ENCODE data around the gene CNTLN.

Gene CNTLN

DNA sequence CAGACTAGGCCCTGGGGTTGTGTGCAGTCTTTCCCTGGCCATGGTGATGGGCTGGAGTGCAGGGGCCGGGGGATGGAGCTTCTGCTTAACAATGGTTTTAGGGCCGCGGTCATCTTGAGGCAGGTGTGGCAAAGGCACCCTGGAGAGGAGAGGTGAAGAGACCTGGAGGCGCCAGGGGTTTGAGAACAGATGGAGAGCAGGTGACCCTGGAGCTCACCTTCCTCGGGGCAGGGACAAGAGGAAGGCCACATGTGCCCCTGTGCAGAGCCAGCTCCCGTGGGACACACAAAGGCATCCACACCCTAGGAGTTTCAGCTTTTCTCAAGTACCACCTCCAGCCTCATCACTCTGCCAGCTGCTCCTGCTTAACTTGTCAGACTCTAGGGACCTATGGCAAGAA lies 397.6 kb downstream of the CNTLN start:
- Histone ChIP-seq H3K4me3 (no peak overlapping the region), H3K9me3 (no peaks in the 10 kb centered on the region), H3K36me3 (replicated peaks) (no peaks in the 10 kb centered on the region), H3K27me3 (ENCODE audit: low read depth) (peaks cover 4% of the 10 kb centered on the region), H3K4me1 (peaks cover 6% of the 10 kb centered on the region; the same call in 1 of the 2 replicates)
- no peak for DNase-seq (ENCODE audit: low spot score in 2 of 2)
- in situ Hi-C loops (cut with MboI; ENCODE audit: low sequenced_read_pairs) = loop anchor here (10.0 to 25.0 kb wide), 2 partner anchors 672 to 1505 kb away; partner anchors contain the start of genes RRAGA and SAXO1

DNA sequence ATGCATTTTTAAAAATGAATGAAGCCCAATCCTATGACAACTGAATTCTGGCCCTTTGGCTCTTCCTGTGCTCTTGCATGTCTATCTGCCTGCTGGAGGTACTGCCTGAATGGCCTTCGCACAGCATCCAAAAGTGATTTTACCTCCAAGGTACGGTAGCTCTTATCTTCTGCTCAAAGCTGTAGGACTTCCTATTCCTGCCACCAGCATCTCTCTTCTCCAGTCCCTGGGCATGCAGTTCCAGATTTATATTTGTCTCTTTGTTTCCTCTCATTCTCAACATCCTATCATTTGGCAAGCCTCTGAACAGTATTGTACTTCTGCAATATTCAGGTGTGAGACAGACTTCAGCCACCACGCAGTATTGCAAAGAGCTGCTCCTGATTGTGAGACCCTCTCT lies 400.3 kb downstream of the CNTLN start:
- peaks cover 4% of the 10 kb centered on the region for H3K27me3 ChIP-seq (ENCODE audit: low read depth)
- in situ Hi-C loops (cut with MboI; ENCODE audit: low sequenced_read_pairs) = loop anchor here (5.0 to 25.0 kb wide), 3 partner anchors 272 to 1502 kb away; partner anchors contain the start of genes RRAGA and SAXO1
- no peak overlapping the region for H3K4me3 ChIP-seq
- no peaks in the 10 kb centered on the region for H3K36me3 ChIP-seq (replicated peaks)
- no peak for DNase-seq (ENCODE audit: low spot score in 2 of 2)
- no peaks in the 10 kb centered on the region for H3K9me3 ChIP-seq
- peaks cover 6% of the 10 kb centered on the region; the same call in 1 of the 2 replicates for H3K4me1 ChIP-seq

DNA sequence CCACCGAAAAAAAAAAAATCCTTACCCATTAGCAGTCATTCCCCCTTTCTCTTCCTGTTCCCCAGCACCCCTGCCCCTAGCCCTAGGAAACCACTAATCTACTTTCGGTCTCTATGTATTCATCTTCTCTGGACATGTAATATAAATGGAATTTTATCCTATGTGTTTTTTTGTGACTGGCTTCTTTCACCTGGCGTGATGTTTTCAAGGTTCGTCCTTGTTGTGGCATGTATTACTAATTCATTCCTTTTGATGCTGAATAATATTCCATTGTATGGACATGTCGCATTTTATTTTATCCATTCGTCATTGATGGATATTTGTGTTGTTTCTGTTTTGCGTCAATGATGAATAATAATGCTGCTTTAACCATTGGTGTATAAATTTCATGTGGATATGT lies 401.2 kb downstream of the CNTLN start:
- in situ Hi-C loops (cut with MboI; ENCODE audit: low sequenced_read_pairs) = loop anchor here (5.0 to 25.0 kb wide), 3 partner anchors 271 to 1501 kb away; partner anchors contain the start of genes RRAGA and SAXO1
- Histone ChIP-seq H3K9me3 (no peaks in the 10 kb centered on the region), H3K4me3 (no peak overlapping the region), H3K4me1 (peaks cover 6% of the 10 kb centered on the region; the same call in 1 of the 2 replicates), H3K27me3 (ENCODE audit: low read depth) (peaks cover 4% of the 10 kb centered on the region), H3K36me3 (replicated peaks) (no peaks in the 10 kb centered on the region)
- no peak for DNase-seq (ENCODE audit: low spot score in 2 of 2)

DNA sequence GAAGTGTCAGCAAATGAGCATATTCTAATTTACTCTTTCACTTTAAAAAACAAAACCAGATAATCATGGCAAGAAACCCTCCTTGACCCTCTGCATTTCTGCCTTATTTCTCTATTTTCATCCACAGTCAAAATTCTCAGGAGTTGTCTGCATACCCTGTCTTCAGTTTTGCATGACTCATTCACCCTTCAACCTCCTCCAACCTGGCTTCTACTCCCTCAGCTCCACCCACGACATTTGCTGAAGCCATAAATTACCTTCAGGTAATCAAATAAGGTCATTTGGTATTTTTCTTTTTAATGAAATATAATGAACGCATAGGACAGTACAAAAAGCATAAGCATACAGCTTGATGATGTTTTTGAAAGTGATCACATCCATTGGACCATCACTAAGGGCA lies 416.2 kb downstream of the CNTLN start:
- Histone ChIP-seq H3K4me1 (no peaks in the 10 kb centered on the region), H3K36me3 (replicated peaks) (no peaks in the 10 kb centered on the region), H3K9me3 (no peaks in the 10 kb centered on the region), H3K4me3 (no peak overlapping the region), H3K27me3 (ENCODE audit: low read depth) (no peaks in the 10 kb centered on the region)
- in situ Hi-C loops (cut with MboI; ENCODE audit: low sequenced_read_pairs) = no loop called here
- DNase-seq (ENCODE audit: low spot score in 2 of 2) = no peak
